Osteocyte (in vitro differentiated cells): ENCODE results near the gene ENAH. TPM values are rescaled to one million over a fixed set of nuclear protein-coding genes. Genes with fewer than 3 reads are reported as not detected.

Source experiments
- DNase-seq: peaks from one replicate; pipeline ENCODE4 v3.0.0; 2021; ENCODE audit warnings: mixed read lengths; ENCODE audit not compliant: unreplicated experiment; ENCODE audit errors: extremely low spot score
- H3K27ac Mint-ChIP-seq: one replicate; pipeline ENCODE4 v1.8.0; 2021; ENCODE audit warnings: mild to moderate bottlenecking, mixed read lengths; ENCODE audit not compliant: unreplicated experiment
- H3K27me3 Mint-ChIP-seq: one replicate; pipeline ENCODE4 v1.8.0; 2021; ENCODE audit warnings: mixed read lengths; ENCODE audit not compliant: unreplicated experiment
- H3K36me3 Mint-ChIP-seq: one replicate; pipeline ENCODE4 v1.8.0; 2021; ENCODE audit warnings: mixed read lengths; ENCODE audit not compliant: unreplicated experiment
- H3K4me1 Mint-ChIP-seq: one replicate; pipeline ENCODE4 v1.8.0; 2021; ENCODE audit warnings: mixed read lengths; ENCODE audit not compliant: unreplicated experiment
- H3K4me3 Mint-ChIP-seq: one replicate; pipeline ENCODE4 v1.8.0; 2021; ENCODE audit warnings: mild to moderate bottlenecking, moderate library complexity, mixed read lengths; ENCODE audit not compliant: unreplicated experiment
- H3K9me3 Mint-ChIP-seq: one replicate; pipeline ENCODE4 v1.8.0; 2021; ENCODE audit warnings: mixed read lengths; ENCODE audit not compliant: unreplicated experiment
- total RNA-seq: library from RNA; stranded (reverse); gene quantifications from 2 replicates; pipeline ENCODE4 v1.2.1, GENCODE V29; 2021
- TF ChIP-seq, protein P1 (sequence below): fragments of 200-600 bp; sonication (generic); IDR thresholded peaks from 2 replicates; pipeline ENCODE4 v1.5.0; 2021; ENCODE audit warnings: antibody characterized with exemption, mild to moderate bottlenecking, moderate library complexity

ENAH gene
- total RNA-seq, 1 donor from 2014 or later, result 232 TPM

DNA sequence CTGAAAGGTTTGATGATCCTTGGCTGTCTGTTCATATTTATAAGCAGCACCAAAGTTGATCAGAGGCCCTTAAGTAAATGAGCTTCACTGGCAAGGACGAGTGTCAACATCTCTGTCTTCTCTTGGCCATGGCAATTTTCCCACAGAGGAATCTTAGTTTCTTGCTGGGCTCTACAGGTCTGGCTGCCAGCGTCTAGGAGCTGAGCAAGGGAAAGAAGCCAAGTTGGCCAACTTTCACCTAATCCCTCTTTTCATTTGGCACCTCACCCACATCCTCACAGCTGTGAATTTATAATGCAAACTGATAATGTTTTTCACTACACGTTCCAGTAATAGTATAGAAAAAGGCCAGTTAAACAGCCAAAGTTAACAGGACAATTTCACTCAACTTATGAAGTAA is 126.0 kb downstream of the ENAH start:
- Mint-ChIP-seq H3K27ac (peak overlapping the region; percentile 45), H3K4me1 (peaks cover 21% of the 10 kb centered on the region)

DNA sequence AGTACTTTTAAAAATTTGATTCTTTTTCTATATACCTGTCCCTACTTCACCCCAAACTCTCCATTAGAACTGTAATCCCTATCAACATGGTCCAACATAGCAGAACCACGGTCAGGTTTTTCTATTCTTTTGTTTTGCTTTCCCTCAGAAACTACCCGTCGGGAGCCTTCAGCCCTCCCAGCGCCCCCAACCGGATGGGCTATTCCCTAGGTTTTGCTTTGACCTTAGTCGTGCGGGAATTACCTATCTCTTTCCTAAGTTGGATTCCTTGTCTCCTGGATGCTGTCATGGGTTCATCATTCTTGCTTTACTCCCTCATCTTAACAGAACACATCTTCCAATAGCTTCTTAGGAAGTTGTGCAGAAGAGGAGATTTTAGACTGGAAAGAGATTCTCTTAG is 127.5 kb downstream of the ENAH start:
- peak overlapping the region; percentile 32 for H3K27ac Mint-ChIP-seq
- TF ChIP-seq, protein P1, sequence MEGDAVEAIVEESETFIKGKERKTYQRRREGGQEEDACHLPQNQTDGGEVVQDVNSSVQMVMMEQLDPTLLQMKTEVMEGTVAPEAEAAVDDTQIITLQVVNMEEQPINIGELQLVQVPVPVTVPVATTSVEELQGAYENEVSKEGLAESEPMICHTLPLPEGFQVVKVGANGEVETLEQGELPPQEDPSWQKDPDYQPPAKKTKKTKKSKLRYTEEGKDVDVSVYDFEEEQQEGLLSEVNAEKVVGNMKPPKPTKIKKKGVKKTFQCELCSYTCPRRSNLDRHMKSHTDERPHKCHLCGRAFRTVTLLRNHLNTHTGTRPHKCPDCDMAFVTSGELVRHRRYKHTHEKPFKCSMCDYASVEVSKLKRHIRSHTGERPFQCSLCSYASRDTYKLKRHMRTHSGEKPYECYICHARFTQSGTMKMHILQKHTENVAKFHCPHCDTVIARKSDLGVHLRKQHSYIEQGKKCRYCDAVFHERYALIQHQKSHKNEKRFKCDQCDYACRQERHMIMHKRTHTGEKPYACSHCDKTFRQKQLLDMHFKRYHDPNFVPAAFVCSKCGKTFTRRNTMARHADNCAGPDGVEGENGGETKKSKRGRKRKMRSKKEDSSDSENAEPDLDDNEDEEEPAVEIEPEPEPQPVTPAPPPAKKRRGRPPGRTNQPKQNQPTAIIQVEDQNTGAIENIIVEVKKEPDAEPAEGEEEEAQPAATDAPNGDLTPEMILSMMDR, result no peak
- DNase-seq, result no peak

More for the DNA sequence above, 126.0 kb downstream of the ENAH start:
- H3K27me3 Mint-ChIP-seq, result no peaks in the 10 kb centered on the region
- TF ChIP-seq, protein P1, result no peak
- DNase-seq, result no peak
- no peak overlapping the region for H3K4me3 Mint-ChIP-seq
- peaks cover 10% of the 10 kb centered on the region for H3K36me3 Mint-ChIP-seq
- no peaks in the 10 kb centered on the region for H3K9me3 Mint-ChIP-seq

DNA sequence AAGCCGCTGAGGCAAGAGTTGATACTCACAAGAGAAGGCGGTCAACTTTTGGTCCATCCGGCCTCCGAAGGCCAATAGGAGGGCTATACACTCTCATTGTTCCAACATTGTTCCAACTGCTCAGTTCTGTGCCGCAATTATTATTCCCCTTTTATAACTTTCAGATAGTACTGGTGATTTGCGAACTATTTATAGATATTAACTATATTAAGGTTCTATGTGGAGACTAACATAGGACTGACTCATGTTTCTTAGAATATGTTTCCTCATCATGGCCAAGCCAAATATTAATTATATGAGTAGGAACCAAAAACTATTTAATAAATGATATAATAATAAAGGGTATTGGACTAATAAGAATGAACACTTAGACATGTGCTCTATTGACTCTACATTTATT is 128.4 kb downstream of the ENAH start:
- no peak overlapping the region for H3K4me3 Mint-ChIP-seq
- no peaks in the 10 kb centered on the region for H3K9me3 Mint-ChIP-seq
- H3K27ac Mint-ChIP-seq, result no peak overlapping the region
- H3K4me1 Mint-ChIP-seq, result peaks cover 22% of the 10 kb centered on the region
- no peaks in the 10 kb centered on the region for H3K27me3 Mint-ChIP-seq
- no peak for DNase-seq
- TF ChIP-seq, protein P1, result no peak
- H3K36me3 Mint-ChIP-seq, result peaks cover 10% of the 10 kb centered on the region

More for the DNA sequence above, 127.5 kb downstream of the ENAH start:
- Mint-ChIP-seq H3K4me3 (no peak overlapping the region), H3K36me3 (peaks cover 10% of the 10 kb centered on the region), H3K9me3 (no peaks in the 10 kb centered on the region), H3K4me1 (peaks cover 20% of the 10 kb centered on the region), H3K27me3 (no peaks in the 10 kb centered on the region)

DNA sequence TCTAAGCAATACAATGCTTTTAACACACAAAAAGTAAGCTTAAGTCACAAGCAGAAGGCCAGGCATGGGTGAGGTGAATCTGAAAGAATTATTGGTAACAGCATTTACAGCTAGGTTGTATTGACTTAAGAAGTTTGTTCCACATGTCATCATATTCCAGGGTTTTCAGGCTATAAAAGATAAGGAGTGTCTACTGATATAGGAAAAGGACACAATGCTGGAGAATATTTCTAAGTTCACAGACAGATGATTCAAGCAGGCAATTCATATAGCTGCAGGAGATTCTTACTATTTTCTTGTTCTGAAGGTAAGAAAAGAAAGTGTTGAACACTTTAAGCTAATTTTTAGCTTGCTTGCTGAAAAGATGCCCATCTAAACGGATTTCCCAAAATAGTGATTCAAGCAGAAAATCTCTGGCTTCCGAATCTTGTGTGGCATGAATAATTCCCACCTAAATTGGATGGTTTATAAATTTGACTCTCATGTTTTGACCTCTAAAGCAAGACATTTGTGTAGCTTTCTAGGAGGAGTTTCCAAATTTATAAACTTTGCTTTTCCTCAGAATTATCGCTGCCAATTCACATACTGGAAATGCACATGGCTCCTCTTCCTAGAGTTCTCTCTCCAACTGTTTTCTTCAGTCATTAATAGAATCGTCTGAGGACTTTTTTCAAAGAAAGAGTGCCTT is 129.5 kb downstream of the ENAH start:
- TF ChIP-seq, protein P1, result no peak
- peaks cover 32% of the 10 kb centered on the region for H3K4me1 Mint-ChIP-seq
- no peaks in the 10 kb centered on the region for H3K9me3 Mint-ChIP-seq
- H3K36me3 Mint-ChIP-seq, result peaks cover 10% of the 10 kb centered on the region
- H3K4me3 Mint-ChIP-seq, result no peak overlapping the region
- no peak overlapping the region for H3K27ac Mint-ChIP-seq
- no peak for DNase-seq
- no peaks in the 10 kb centered on the region for H3K27me3 Mint-ChIP-seq

DNA sequence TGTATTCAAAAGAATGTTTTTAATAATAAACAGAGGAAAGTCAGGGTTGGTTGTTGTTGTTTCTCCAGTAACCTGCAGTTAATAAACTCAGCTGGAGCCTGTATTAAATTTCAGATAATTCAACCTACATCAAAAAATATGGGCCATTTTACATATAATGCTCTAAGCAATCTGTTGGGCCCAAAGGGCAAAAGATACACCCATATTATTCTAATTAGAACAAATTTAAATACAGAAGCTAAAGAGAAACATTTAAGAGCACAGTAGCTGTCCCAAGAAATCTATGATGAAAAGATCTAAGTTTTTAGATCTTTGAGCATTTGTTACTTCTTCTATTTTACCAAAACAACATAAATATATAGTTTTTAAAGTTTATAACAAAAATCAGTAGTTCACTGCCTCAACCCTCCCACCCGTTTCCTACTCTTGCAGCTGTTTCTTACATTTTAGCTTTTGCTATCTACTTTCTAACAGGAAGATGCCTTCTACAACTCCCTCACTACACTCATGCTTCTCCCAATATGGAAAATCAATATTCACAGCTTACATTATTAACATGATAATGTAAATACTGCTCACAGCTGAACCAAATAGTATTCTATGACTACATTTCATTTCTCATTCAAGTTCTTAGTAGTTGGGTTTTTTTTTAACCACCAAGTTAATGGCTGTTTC is 130.2 kb downstream of the ENAH start:
- Mint-ChIP-seq H3K27me3 (no peaks in the 10 kb centered on the region), H3K9me3 (no peaks in the 10 kb centered on the region), H3K27ac (no peak overlapping the region), H3K36me3 (peaks cover 10% of the 10 kb centered on the region), H3K4me1 (peaks cover 35% of the 10 kb centered on the region), H3K4me3 (no peak overlapping the region)
- TF ChIP-seq, protein P1, result no peak
- DNase-seq, result no peak
